HG03139 (cell line): ENCODE measurements around the gene ARL2.

Experiments used
- ATAC-seq: cut with Tn5 transposase; IDR thresholded peaks from one replicate; pipeline ENCODE4 v1.9.1; 2021; ENCODE audit not compliant: unreplicated experiment

ARL2 gene

DNA sequence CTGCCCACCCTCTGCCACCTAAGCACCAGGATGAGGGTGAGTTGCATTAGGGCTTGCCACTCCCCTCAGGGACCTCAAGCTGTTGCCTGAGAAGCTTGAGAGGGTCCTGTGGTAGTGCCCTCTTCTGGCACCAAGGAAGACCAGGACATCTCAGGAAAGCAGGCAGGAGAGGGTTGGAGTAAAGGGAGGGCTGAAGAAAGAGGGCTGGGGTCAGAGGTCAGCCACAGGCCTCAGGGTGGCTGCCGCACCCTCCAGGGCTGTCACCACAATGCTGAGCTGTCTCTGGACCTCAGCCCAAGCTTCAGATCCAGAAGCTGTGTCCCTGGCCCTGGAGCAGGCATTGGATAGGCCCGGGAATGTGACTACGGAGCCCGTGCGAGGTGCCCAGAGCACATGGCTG, 31.1 kb downstream of the ARL2 start:
- no peak for ATAC-seq

DNA sequence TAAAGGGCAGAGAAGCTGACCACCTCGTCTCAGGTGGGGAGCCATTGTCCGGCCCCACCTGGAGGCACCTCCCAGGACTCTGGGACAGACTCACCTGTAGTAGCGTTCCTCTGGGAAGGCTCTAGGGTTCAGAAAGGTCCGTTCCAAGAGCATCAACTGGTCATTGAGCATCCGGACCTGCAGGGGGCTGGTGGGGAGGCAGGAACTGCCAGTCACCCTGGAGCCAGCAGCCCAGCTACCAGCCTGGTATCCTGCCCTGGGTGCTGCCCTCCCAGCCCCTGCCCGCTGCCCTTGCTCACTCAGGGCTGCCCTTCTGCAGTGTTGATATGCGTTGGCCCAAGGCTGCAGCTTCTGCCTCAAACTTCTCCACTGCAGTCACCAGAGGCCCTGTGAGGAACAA, 31.8 kb downstream of the ARL2 start:
- no peak for ATAC-seq

DNA sequence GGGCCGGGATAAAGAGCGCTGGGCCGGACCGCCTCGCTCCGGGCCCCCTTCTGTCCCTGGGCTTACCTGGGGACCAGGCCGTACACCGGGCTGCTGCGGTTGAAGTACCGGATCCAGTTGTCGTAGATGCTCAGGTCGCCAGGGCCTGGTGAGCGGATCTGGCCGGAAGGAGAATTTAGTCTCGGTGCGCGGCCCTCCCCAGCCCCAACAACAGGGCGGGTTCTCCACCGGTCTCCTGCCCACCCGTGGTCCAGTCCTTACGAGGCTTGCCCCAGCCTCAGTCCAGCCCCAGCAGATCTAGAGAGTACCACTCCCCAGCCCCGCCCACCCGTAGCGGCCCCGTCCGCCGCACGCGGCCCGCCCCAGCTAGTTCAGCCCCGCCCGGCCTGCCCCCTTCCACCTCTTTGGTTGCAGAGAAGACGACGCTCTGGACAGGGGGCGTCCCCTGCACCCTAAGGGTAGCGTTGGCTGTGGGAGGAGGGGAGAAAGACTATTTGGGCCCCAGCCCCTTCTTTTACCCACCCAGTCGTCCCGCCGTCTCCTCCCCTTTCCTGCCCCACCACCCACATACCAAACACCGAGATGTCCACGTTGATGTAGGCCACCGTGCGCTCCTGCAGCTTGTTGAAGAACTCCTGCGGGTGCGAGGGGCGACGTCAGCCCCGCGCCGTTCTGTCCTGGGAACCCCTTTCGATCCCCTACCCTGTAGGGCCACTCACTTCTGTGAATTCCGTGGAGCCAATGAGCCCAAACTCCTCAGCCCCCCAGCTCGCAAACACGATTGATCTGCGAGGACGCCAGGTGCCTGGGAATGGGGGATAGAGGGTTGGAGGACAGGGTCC, 33.8 kb downstream of the ARL2 start:
- ATAC-seq: no peak

DNA sequence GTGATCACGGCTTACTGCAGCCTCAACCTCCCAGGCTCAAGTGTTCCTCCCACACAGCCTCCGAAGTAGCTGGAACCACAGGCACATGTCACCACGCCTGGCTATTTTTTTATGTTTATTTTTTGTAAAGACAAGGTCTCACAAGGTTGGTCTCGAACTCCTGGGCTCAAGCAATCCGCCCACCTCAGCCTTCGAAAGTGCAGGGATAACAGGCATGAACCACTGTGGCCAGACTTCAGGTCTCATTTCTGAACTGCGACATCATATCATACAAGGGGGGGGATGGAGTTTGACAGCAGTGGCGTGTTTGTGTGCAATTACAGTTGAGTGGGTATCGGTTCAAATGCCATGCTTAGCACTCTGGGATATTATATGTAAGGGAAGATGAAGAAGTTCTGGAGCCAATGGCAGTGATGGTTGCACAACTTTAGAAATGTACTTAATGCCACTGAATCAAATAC, 37.5 kb downstream of the ARL2 start:
- no peak for ATAC-seq

DNA sequence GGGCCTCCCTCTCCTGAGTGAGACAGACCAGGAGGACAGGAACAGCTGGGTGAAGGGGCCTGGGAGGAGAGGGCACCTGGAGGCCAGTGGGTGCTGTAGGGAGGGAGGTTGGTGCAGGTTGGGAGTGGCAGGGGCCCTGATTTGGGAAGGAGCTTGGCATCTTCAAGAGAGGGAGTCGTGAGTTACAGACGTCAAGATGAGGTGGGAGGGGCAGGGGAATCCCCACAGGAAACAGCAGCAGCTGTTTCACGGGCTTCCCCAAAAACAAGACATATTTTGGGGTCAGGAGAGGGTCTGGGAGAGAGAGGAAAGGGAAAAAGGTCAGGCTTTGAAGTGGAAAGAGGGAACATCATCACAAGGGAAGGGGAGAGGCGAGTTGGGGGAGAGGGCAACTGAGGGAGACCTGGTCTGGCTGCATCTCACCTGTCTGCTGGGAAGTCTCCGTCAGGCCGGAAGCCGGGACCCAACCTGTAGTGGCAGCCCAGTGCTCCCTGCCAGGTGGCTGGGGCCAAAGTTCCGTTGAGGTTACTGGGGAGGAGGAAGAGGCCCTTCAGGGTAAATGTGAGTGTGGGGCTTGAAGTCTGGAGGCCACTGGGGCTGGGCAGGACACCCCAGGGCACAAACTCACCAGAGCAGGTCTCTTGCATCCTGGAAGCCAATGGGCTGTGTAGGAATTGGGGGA, 40.0 kb downstream of the ARL2 start:
- no peak for ATAC-seq

DNA sequence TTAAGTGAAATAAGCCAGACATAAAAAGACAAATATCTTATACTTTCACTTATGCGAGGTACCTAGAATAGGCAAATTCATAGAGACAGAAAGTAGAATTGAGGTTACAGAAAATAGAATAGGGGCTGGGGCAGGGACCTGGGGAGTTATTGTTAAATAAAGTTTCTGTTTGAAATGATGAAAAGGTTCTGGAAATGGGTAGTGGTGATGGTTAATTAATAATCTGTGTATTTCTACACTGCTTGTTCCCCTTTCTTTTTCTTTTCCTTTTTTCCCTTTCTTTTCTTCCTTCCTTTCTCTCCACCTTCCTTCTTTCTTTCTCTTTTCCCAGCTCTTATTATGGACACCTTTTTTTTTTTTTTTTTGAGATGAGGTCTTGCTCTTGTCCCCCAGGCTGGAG, 41.6 kb downstream of the ARL2 start:
- ATAC-seq: no peak

DNA sequence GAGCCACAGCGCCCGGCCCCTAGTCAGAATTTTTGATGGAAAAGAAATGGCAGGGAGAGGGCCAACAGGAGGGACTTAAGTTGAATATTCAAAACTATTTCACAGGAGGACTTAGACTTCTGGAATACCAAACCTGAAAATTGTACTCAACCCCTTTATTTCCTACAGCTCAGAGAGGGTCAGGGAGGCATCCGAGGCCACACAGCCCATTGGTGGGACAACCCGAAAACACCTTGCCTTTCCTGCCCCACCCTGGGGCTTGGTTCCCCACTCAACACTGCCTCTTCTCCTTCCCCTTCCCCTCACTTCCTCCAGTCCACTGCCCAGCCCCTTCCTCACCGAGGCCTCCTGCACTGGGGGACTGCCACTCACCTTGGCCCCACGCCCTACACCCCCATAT, 43.0 kb downstream of the ARL2 start:
- ATAC-seq: no peak

DNA sequence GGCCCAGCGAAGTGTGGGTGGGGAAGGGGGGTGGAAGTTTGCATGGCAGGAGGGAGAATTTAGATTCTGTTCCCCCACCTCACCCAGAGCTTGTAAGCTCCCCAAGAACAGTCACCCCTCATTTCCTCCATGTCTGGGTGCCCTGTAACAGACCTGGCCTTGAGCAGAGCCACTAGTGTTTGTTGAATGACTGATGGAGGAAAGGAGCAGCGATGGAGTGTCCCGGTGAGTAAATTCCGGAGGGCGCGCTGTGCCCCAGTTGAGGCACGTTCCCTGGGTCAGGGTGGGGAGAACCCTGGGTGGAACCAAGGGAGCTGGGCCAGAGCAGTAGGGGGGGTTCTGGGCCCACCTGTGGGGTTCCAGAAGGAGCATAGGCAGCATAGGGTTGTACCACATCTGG, 43.6 kb downstream of the ARL2 start:
- no peak for ATAC-seq

DNA sequence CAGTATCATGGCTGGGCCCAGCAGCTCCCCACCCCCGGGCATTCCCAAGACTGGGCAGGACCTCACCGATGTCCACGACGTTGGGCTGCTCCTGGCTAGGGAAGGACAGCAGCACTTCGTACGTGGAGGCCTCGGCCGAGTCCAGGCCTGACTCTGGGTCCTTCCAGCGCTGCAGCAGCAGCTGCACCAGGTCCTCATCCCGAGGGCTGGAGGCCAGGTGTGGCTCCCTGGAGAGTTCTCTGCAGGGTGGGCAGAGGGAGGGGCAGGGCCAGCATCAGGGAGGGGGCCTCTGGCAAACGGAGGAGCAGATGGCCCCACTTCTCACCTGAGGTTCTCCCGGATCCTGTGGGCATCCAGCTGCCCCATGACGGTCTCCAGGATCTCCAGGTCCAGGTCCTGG, 44.1 kb downstream of the ARL2 start:
- ATAC-seq: no peak

DNA sequence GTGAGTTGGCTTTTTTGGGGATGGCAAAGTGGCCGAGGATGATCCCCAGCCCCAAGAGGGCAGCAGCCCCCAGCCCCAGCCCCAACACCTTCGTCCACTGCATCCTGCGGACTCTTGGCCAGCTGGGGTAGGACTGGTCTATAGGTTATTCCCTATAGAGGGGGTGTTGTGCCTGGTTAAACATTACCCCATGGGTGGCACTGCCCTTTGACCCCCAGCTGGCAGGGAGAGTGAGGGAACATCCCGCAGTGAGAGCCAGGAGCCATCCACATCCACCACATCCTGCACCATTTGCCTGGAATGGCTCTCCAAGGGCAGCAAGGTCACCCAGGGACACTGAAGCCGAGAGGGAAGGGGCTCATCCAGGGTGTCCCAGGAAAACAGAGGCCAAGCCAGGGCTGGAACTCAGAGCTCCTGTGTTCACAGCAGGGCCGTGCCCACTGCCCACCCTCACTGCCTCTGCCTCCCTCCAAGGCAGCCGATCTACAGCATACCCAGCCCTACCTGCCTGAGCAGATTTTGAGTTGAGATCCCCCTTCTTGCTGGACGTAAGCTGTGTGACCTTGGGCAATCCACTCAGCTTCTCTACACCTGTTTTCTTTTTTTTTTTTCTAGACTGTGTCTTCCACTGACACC, 44.6 kb downstream of the ARL2 start, which contains the start of gene NAALADL1:
TSS of gene NAALADL1 (minus strand) at position 135 of the 636 bp plus-strand sequence. CDS start at position 103, 32 bp downstream.
- no peak for ATAC-seq

DNA sequence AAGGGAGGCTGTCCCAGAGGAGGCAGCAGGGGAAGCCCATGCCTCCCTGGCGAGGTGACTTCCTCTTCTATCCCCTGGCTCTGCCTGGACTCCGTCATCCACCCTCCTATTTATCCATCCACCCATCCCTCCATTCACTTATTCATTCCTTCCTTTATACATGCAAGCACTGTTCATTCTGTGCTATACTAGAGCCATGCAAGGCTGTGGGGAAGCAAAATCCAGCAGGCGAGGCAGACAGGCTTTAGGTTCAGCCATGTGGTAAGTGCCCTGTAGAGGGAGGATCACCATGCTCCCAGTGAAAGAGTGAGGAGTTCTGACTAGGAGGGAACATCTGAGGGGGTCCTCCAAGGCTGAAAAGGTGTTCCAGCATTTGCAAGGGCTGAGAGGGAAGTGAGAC, 45.6 kb downstream of the ARL2 start:
- no peak for ATAC-seq

DNA sequence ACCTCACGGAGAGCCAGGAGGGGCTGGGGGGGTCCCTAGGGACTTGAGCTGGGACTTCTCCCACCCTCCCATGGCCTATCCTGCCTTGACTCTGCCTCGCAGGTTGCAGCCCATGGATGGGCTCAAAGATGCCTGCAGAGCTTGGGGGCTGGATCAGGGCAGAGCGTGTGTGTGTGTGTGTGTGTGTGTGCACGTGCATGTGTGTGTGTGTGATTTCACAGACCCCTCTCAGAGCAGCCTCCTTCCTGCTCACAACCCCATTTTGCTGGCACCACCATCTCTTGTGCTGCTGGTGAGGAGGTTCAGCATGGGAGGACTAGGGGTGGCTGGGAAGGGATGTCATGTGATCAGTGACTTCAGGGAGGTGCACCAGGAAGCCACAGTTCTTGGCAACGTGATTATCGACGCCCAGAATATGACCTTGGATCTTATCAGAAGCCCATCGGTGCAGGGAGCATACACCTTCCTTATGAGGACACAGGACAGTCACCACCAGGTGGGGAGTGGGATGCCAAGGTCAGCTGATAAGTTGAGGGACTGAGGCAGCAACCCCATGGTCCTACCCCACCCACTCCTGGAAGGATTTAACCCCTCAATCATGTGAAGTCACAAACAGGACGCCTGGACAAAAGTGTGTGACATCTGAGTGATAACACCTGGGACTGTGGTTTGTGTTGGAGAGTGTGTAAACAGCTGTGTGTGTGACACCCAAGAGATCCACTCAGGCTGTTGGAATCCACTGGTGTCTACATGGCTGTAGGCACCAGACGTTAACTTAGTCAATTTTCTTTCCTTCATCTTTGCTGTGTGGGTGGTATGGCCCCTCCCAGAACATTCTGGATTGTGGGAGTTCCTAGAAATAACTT, 46.2 kb downstream of the ARL2 start:
- no peak for ATAC-seq

DNA sequence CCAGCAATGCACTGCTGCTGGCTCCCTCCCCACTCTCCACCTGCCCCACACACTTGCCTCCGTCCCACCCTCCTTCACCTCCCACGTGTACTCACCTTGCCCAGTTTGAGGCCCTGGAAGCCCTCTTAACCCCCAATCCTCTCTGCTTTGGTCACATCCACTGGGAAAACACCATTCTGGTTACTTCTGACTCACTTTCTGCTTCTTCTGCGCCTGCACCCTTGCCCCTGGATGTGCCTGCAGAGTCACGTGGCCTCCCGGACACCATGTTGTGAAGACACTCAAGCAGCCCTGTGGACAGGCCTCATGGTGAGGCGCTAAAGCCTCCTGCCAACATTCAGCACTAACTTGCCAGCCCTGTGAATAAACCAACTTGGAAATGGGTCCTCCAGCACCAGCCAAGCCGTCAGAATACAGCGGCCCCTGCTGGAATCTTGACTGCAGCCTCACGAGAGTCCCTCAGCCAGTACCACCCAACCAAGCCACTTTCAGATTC, 47.0 kb downstream of the ARL2 start:
- ATAC-seq: no peak

DNA sequence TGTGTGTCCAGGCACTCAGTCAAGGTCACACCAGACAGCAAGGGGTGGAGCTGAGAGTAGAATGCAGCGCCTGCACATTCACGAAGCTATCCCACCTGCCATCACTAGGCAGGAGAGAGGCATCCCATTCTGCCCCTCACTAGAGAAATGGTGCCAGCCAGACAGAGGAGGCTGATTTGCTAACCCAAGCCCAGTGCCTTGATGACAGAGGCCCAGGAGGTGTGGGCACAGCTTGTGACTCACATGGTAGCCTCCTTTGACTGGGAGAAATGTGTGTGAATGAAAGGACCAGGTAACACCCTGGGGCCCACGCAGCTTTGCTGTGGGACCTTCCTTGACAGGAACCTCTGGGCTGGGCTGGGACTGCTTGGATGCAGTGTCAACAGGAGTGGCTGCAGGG, 49.6 kb downstream of the ARL2 start:
- ATAC-seq: no peak

DNA sequence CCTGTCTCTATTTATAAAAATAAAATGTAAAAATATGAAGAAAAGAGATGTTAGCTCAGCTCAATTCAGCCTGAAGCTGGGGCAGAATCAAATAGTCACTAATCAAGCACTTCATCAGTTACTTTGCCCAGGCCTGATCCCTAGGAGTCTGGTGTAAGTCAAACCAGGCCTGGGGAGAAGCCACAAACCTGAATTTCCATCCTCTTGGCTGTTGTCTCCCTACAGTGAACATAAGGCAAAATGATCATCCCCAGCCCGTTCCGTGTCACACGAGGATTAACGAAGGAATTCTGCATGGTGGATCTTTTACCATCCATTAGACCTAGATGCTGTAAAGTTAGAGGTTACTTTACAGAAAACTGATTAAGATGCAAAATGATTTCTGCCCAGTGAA, 50.9 kb downstream of the ARL2 start:
- no peak for ATAC-seq

DNA sequence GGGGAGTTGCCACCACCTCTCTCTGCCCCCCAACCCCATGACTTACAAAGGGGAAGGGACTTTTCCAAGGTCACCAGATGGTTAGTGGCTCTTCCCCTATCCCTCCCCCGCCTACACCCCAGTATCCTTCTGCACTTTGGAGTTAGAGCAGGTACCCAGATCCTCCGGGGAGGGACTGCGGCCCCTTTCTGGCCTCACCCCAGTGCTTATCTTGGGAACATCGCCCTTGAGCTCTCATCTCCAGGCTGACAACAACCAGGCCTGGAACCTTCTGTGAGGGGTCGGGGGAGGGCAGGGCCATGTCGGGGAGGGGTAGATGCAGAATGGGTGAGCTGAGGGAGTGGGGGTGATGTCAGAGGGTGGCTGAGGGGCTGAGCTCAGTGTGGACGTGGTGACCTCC, 51.9 kb downstream of the ARL2 start:
- no peak for ATAC-seq

DNA sequence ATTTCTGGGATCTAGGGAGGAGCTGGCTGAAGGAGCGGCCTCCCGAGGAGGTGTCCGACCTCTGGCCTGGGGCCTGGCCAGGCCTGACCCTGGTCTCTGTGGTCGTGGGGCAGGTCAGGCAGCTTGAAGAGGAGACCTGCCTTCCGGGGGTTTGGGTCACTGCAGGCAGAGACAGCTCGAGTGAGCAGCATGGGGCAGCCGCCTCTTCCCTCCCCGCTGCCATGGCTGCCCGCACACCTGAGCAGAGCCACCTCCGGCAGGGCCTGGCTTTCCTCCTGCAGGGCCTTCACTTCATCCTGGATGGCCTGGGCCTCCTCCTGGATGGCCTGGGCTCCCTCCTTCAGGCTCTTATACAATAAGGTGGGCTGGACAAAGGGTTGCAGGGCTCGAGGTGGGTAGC, 52.4 kb downstream of the ARL2 start:
- ATAC-seq: no peak

DNA sequence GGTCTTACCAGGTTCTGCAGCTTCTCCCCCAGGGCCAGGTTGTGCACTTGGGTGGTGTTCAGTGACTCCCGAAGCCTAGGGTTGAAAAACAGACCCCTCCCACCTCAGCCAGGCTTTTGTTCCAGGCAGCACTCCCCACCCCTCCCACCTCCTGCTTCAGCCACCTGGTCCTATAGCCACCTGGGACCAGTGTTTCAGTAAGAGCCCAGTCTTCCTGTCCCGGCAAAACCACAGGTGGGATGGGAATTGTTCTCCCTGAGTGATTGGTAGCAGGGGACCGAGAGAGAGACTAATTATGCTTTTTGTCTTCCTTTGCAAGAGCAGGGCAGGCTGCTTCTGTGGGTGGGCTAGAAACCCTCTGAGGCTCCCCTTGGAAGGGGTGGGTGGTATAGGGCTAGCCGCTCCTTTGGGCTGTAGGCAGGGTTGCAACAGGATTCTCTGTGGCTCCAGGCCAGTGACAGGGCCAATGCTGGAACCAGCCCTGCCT, 52.9 kb downstream of the ARL2 start:
- ATAC-seq: no peak

DNA sequence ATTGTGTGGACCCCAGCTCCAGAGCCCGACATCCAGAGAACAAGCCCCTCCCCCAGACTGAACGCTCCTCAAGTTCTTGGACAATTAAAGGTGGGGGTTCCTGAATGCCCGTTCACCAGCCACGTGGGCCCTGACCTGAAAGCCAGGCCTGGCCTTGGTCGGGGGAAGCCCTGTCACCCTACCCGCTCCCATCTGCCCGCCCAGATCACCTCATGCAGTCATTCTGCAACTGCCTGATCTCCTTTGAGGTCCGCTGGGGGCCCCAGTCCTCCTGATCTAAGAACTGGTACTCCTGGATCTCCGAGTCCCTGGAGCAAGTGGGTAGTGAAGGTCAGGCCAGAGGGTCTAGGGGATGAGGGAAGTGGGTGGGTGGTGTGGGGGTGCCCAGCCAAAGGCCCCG, 53.5 kb downstream of the ARL2 start:
- ATAC-seq: no peak

DNA sequence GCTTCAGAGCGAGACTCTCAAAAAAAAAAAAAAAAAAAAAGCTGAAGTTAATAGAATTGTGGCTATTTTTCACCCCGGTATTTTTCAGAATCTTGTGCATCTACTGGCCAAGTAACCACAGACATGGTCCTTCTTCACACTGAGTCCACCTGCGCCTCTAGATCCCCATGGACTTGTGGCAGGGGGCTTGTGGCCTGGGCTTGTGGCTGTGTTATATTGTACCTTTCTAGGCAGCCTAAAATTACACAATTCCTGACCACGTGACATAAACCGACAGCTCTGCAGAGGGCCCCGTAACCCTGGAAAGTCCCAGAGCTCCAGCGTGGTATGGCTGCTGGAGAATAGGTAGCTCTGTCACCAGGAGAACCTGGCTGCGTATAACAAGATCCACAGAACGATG, 55.3 kb downstream of the ARL2 start:
- no peak for ATAC-seq
